Testis (tissue), 3 donors: ENCODE data around the gene CCL19. TPM values are rescaled to one million over a fixed set of nuclear protein-coding genes. Genes with fewer than 3 reads are reported as not detected.
A peak's percentile ranks its signal among the peaks of the same experiment; 100 is the strongest.

Experiments used
- DNase-seq: peaks from one replicate; pipeline ENCODE4 v3.0.0-alpha.2; 2019
- H3K27ac ChIP-seq, 2 donors: fragments of 200-600 bp; sonication (generic); one replicate each; pipeline ENCODE4 v1.5.1; 2019
- H3K27me3 ChIP-seq: fragments of 200-600 bp; sonication (generic); one replicate; pipeline ENCODE4 v1.5.1; 2019
- H3K36me3 ChIP-seq: fragments of 200-600 bp; sonication (generic); one replicate; pipeline ENCODE4 v1.5.1; 2017; ENCODE audit warnings: low read depth; ENCODE audit errors: missing control alignments
- H3K4me1 ChIP-seq: fragments of 200-600 bp; sonication (generic); one replicate; pipeline ENCODE4 v1.5.1; 2019
- H3K4me3 ChIP-seq, 2 donors: fragments of 200-600 bp; sonication (generic); one replicate each; pipeline ENCODE4 v1.5.1; 2017 to 2019
- H3K9me3 ChIP-seq: fragments of 200-600 bp; sonication (generic); one replicate; pipeline ENCODE4 v1.5.1; 2017
- POLR2A ChIP-seq: fragments of 450-650 bp; IDR thresholded peaks from one replicate; pipeline ENCODE4 v1.6.1; 2017; ENCODE audit warnings: antibody characterized with exemption, mild to moderate bottlenecking, moderate library complexity
- WGBS, 2 donors: methylation state at CpG; one replicate each; pipeline ENCODE4 v1.1.5; 2018; 5-methylcytosine and 5-hydroxymethylcytosine counted together
- intact Hi-C: fragments of 100-400 bp; cut with DNase I; formaldehyde crosslinking; loops from one replicate; pipeline ENCODE4 v1.15.1; 2023; ENCODE audit warnings: low total_unique reads
- polyA plus RNA-seq: library from polyadenylated mRNA; stranded (reverse); fragments of 350-450 nt; fragmentation: Illumina TruSeq; extraction: RNeasy Lipid Tissue Mini Kit (QIAGEN cat#74804); gene quantifications from one replicate; pipeline ENCODE4 v1.2.3, GENCODE V29; 2014; ENCODE audit warnings: low read depth, low replicate concordance; ENCODE audit not compliant: insufficient read depth
- total RNA-seq, 2 donors: library from RNA; depleted of rRNA; stranded (reverse); fragments of >200 nt; gene quantifications; one replicate each; pipeline ENCODE4 v1.2.3, GENCODE V29; 2016
- TF ChIP-seq, protein P1 (sequence below), 3 experiments: fragments of 450-650 bp in 2 of 3; fragments of 200-600 bp in 1 of 3; sonication (generic) in 1 of 3; IDR thresholded peaks; one replicate each; pipeline ENCODE4 v1.5.1; 2016 to 2019; ENCODE audit warnings: antibody characterized with exemption in 3 of 3, mild to moderate bottlenecking in 2 of 3, moderate library complexity in 1 of 3

The CCL19 gene
- total and polyA plus RNA-seq, 3 donors from 2014 or later, result 15.5 TPM; not detected in 2

DNA sequence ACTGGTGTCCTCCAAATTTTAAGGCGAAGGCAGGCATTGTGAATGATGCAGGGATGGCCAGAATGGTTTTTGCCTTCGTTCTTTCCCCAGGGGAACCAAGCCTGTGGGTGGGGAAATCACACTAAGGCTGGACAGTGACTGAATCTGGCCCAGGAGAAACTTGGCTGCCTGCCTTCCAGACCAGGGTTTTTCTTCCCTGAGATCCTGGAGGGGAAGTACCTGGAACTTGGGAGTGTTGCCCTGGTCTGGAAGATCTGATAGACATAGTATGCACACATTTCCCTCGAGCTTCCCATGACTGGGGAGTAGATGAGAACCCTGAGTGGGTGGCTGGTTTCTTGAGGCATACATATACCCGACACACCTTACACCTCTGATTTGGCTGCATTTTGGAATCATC lies 39.8 kb downstream of the CCL19 start:
- Histone ChIP-seq H3K27me3 (no peaks in the 10 kb centered on the region), H3K9me3 (no peaks in the 10 kb centered on the region), H3K27ac (peak overlapping the region; percentile 2 to 42), H3K4me1 (peaks cover 52% of the 10 kb centered on the region), H3K4me3 (no peak overlapping the region), H3K36me3 (no peaks in the 10 kb centered on the region)
- TF ChIP-seq POLR2A, result no peak
- TF ChIP-seq, protein P1, sequence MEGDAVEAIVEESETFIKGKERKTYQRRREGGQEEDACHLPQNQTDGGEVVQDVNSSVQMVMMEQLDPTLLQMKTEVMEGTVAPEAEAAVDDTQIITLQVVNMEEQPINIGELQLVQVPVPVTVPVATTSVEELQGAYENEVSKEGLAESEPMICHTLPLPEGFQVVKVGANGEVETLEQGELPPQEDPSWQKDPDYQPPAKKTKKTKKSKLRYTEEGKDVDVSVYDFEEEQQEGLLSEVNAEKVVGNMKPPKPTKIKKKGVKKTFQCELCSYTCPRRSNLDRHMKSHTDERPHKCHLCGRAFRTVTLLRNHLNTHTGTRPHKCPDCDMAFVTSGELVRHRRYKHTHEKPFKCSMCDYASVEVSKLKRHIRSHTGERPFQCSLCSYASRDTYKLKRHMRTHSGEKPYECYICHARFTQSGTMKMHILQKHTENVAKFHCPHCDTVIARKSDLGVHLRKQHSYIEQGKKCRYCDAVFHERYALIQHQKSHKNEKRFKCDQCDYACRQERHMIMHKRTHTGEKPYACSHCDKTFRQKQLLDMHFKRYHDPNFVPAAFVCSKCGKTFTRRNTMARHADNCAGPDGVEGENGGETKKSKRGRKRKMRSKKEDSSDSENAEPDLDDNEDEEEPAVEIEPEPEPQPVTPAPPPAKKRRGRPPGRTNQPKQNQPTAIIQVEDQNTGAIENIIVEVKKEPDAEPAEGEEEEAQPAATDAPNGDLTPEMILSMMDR (IDR thresholded peaks at IDR 0.05), result no peak
- 29 to 33% methylated on average over 4 of the region's 4 CpGs for WGBS, 2 donors
- peak; percentile 67 for DNase-seq
- intact Hi-C loops, result no loop called here

DNA sequence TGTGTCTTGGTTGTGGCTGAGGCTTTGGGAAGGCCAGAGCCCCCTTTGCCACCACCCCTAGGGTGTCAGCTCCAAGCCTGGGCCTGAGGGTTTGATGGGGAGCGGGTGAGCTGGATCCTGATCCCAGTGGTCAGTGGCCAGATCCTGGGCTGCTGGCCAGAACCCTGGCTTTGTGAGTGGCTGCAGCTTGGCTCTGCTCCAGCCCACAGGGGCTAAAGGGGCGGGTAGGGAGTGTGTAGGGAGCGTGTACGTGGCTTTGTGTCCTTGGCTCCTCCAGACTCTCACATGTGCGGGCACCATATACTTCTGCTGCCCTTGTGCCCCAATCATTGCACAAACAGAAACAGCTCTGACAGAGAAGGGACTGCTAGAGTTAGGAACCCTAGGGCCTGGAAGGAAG lies 40.3 kb downstream of the CCL19 start:
- peaks cover 56% of the 10 kb centered on the region for H3K4me1 ChIP-seq
- peak; percentile 53 for DNase-seq
- H3K27me3 ChIP-seq, result no peaks in the 10 kb centered on the region
- no peak overlapping the region for H3K27ac ChIP-seq
- H3K9me3 ChIP-seq, result no peaks in the 10 kb centered on the region
- TF ChIP-seq, protein P1 (IDR thresholded peaks at IDR 0.05), result no peak
- no peak for TF ChIP-seq POLR2A
- H3K36me3 ChIP-seq, result no peaks in the 10 kb centered on the region
- WGBS, 2 donors, result 63 to 68% methylated on average over 5 of the region's 5 CpGs
- no peak overlapping the region for H3K4me3 ChIP-seq
- intact Hi-C loops, result no loop called here

DNA sequence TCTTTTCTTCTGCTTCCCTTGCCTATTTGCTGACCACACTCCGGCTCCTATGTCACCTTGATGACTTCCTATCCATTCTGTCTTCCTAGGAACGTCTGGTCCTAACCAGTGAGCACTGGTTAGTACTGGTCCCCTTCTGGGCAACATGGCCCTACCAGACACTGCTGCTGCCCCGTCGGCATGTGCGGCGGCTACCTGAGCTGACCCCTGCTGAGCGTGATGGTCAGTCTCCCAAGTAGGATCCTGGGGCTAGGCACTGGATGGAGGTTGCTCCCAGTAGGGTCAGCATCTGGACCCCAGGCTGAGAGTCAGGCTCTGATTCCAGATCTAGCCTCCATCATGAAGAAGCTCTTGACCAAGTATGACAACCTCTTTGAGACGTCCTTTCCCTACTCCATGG lies 42.4 kb downstream of the CCL19 start:
- DNase-seq, result no peak
- Histone ChIP-seq H3K4me1 (peaks cover 39% of the 10 kb centered on the region), H3K4me3 (no peak overlapping the region), H3K9me3 (no peaks in the 10 kb centered on the region), H3K27me3 (no peaks in the 10 kb centered on the region), H3K36me3 (no peaks in the 10 kb centered on the region), H3K27ac (no peak overlapping the region)
- 94 to 96% methylated on average over 7 to 8 of the region's 8 CpGs for WGBS, 2 donors
- TF ChIP-seq POLR2A, result no peak
- TF ChIP-seq, protein P1 (IDR thresholded peaks at IDR 0.05), result no peak
- intact Hi-C loops, result no loop called here

DNA sequence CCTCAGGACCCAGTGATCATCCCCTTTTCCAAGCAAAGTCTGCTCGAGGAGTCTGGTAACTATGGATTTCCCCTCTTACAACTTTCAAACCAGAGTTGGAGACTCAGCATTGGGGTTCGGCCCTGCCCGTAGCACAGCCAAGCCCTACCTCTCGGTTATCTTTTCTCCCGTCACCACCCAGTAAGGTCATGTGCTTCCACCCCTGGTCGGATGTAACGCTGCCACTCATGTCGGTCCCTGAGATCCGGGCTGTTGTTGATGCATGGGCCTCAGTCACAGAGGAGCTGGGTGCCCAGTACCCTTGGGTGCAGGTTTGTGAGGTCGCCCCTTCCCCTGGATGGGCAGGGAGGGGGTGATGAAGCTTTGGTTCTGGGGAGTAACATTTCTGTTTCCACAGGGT lies 43.4 kb downstream of the CCL19 start:
- H3K27ac ChIP-seq, result peak overlapping the region in 1 of 2 donors; percentile 86
- WGBS, 2 donors, result 60 to 67% methylated on average over 10 of the region's 10 CpGs
- H3K9me3 ChIP-seq, result no peaks in the 10 kb centered on the region
- intact Hi-C loops, result no loop called here
- DNase-seq, result no peak
- TF ChIP-seq, protein P1 (IDR thresholded peaks at IDR 0.05), result no peak
- no peak for TF ChIP-seq POLR2A
- H3K4me3 ChIP-seq, result peak overlapping the region in 1 of 2 donors; percentile 70
- H3K4me1 ChIP-seq, result peaks cover 29% of the 10 kb centered on the region
- H3K27me3 ChIP-seq, result no peaks in the 10 kb centered on the region
- H3K36me3 ChIP-seq, result no peaks in the 10 kb centered on the region

DNA sequence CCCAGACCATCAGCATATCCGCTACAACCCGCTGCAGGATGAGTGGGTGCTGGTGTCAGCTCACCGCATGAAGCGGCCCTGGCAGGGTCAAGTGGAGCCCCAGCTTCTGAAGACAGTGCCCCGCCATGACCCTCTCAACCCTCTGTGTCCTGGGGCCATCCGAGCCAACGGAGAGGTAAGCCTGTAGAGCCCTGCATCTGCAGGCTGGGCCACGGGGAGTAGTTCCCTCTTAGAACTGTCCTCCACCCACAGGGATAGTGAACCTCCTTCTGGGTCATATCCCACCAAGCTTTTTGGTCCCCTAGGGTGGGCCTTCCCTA lies 44.0 kb downstream of the CCL19 start:
- Histone ChIP-seq H3K36me3 (no peaks in the 10 kb centered on the region), H3K27ac (peak overlapping the region; percentile 60 to 86), H3K4me1 (peaks cover 22% of the 10 kb centered on the region), H3K9me3 (no peaks in the 10 kb centered on the region), H3K27me3 (no peaks in the 10 kb centered on the region), H3K4me3 (peak overlapping the region; percentile 70 to 81)
- 3% methylated on average over 8 of the region's 8 CpGs; no CpG with 5 or more reads in 1 of the 2 donors for WGBS, 2 donors
- no peak for TF ChIP-seq POLR2A
- TF ChIP-seq, protein P1 (IDR thresholded peaks at IDR 0.05), result no peak
- intact Hi-C loops, result no loop called here
- DNase-seq, result no peak
